ENCODE results near the gene KCNQ5. TPM values are rescaled to one million over a fixed set of nuclear protein-coding genes. Genes with fewer than 3 reads are reported as not detected.

The KCNQ5 gene
- polyA plus RNA-seq, 1 donor (not counting 4 experiments of a cell fraction or from before 2014, with no cell fraction given), result 3.4 TPM

GRCh38 chr6:72739368-72739779 is 117.5 kb downstream of the KCNQ5 start:
- FAIRE-seq, result no peak
- dilution Hi-C loops (cut with MboI; ENCODE audit: extremely low pct_ligation_motif_present, low sequenced_read_pairs), result no loop called here
- no peak for TF ChIP-seq EZH2 (IDR thresholded peaks at IDR 0.05; ENCODE audit: low read length)
- TF ChIP-seq, protein P1, sequence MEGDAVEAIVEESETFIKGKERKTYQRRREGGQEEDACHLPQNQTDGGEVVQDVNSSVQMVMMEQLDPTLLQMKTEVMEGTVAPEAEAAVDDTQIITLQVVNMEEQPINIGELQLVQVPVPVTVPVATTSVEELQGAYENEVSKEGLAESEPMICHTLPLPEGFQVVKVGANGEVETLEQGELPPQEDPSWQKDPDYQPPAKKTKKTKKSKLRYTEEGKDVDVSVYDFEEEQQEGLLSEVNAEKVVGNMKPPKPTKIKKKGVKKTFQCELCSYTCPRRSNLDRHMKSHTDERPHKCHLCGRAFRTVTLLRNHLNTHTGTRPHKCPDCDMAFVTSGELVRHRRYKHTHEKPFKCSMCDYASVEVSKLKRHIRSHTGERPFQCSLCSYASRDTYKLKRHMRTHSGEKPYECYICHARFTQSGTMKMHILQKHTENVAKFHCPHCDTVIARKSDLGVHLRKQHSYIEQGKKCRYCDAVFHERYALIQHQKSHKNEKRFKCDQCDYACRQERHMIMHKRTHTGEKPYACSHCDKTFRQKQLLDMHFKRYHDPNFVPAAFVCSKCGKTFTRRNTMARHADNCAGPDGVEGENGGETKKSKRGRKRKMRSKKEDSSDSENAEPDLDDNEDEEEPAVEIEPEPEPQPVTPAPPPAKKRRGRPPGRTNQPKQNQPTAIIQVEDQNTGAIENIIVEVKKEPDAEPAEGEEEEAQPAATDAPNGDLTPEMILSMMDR (optimal IDR thresholded peaks at IDR 0.05 in 1 of 3, IDR thresholded peaks at IDR 0.05 in 1 of 3, conservative IDR thresholded peaks at IDR 0.05 in 1 of 3; ENCODE audit: extremely low read depth in 1 of 3, insufficient read depth in 2 of 3, low read length in 3 of 3), result no peak

GRCh38 chr6:72740135-72740534 is 118.3 kb downstream of the KCNQ5 start:
- Histone ChIP-seq H3K27me3 (ENCODE audit: control insufficient read depth, extremely low read depth, insufficient read depth, low read length) (no peaks in the 10 kb centered on the region), H3K9ac (ENCODE audit: control insufficient read depth, extremely low read depth, insufficient read depth, low read length) (no peak overlapping the region), H3K9me3 (ENCODE audit: control insufficient read depth, low read depth, low read length) (no peaks in the 10 kb centered on the region), H3K27ac (ENCODE audit: control insufficient read depth, insufficient read depth, low read length) (no peak overlapping the region), H3K4me1 (ENCODE audit: control insufficient read depth, extremely low read depth, insufficient read depth, low read length) (no peaks in the 10 kb centered on the region), H3K36me3 (ENCODE audit: control insufficient read depth in 2 of 2, extremely low read depth in 1 of 2, insufficient read depth in 2 of 2, low read length in 2 of 2) (no peaks in the 10 kb centered on the region), H3K79me2 (ENCODE audit: control insufficient read depth, insufficient read depth, low read length) (no peaks in the 10 kb centered on the region), H4K20me1 (ENCODE audit: control insufficient read depth, extremely low read depth, insufficient read depth, low read length) (no peaks in the 10 kb centered on the region), H3K4me3 (ENCODE audit: control insufficient read depth in 2 of 3, extremely low read depth in 1 of 3, insufficient read depth in 2 of 3, low read depth in 1 of 3, low read length in 3 of 3) (no peak overlapping the region), H3K4me2 (ENCODE audit: control insufficient read depth, extremely low read depth, insufficient read depth, low read depth, low read length) (no peak overlapping the region), H3K9me1 (ENCODE audit: control insufficient read depth, extremely low read depth, insufficient read depth, low read length) (no peaks in the 10 kb centered on the region), H2AFZ (ENCODE audit: control insufficient read depth, low read length) (no peak overlapping the region)
- FAIRE-seq, result no peak
- DNase-seq (ENCODE audit: low read depth, low spot score), result no peak
- TF ChIP-seq EZH2 (IDR thresholded peaks at IDR 0.05; ENCODE audit: low read length), result no peak
- TF ChIP-seq, protein P1 (optimal IDR thresholded peaks at IDR 0.05 in 1 of 3, IDR thresholded peaks at IDR 0.05 in 1 of 3, conservative IDR thresholded peaks at IDR 0.05 in 1 of 3; ENCODE audit: extremely low read depth in 1 of 3, insufficient read depth in 2 of 3, low read length in 3 of 3), result no peak
- dilution Hi-C loops (cut with MboI; ENCODE audit: extremely low pct_ligation_motif_present, low sequenced_read_pairs), result no loop called here

More at GRCh38 chr6:72739368-72739779, 117.5 kb downstream of the KCNQ5 start:
- Histone ChIP-seq H3K27me3 (ENCODE audit: control insufficient read depth, extremely low read depth, insufficient read depth, low read length) (no peaks in the 10 kb centered on the region), H3K9me3 (ENCODE audit: control insufficient read depth, low read depth, low read length) (no peaks in the 10 kb centered on the region), H3K27ac (ENCODE audit: control insufficient read depth, insufficient read depth, low read length) (no peak overlapping the region), H3K4me3 (ENCODE audit: control insufficient read depth in 2 of 3, extremely low read depth in 1 of 3, insufficient read depth in 2 of 3, low read depth in 1 of 3, low read length in 3 of 3) (no peak overlapping the region), H3K4me2 (ENCODE audit: control insufficient read depth, extremely low read depth, insufficient read depth, low read depth, low read length) (no peak overlapping the region), H4K20me1 (ENCODE audit: control insufficient read depth, extremely low read depth, insufficient read depth, low read length) (no peaks in the 10 kb centered on the region), H3K9ac (ENCODE audit: control insufficient read depth, extremely low read depth, insufficient read depth, low read length) (no peak overlapping the region), H3K4me1 (ENCODE audit: control insufficient read depth, extremely low read depth, insufficient read depth, low read length) (no peaks in the 10 kb centered on the region), H2AFZ (ENCODE audit: control insufficient read depth, low read length) (no peak overlapping the region), H3K9me1 (ENCODE audit: control insufficient read depth, extremely low read depth, insufficient read depth, low read length) (no peaks in the 10 kb centered on the region), H3K79me2 (ENCODE audit: control insufficient read depth, insufficient read depth, low read length) (no peaks in the 10 kb centered on the region), H3K36me3 (ENCODE audit: control insufficient read depth in 2 of 2, extremely low read depth in 1 of 2, insufficient read depth in 2 of 2, low read length in 2 of 2) (no peaks in the 10 kb centered on the region)
- DNase-seq (ENCODE audit: low read depth, low spot score), result no peak

Measured in keratinocyte (primary cell).